NCI-H146 (cell line): Measurements from ENCODE around the gene LHFPL2.

Experiments
- DNase-seq: peaks from one replicate; lab custom pipeline; 2025; lab: John Stamatoyannopoulos, UW

Gene LHFPL2

GRCh38 chr5:78504704-78505677 is 143.6 kb downstream of the LHFPL2 start:
- DNase-seq: peak; percentile 48

- no peak for DNase-seq
Observed at GRCh38 chr5:78503958-78504653, 144.5 kb downstream of the LHFPL2 start.

- DNase-seq: no peak
Observed at GRCh38 chr5:78501411-78502352, 146.9 kb downstream of the LHFPL2 start.

- DNase-seq: no peak
Observed at GRCh38 chr5:78500871-78501270, 147.7 kb downstream of the LHFPL2 start.

- DNase-seq: no peak
Observed at GRCh38 chr5:78500028-78500427, 148.5 kb downstream of the LHFPL2 start.

GRCh38 chr5:78499485-78499884 is 149.1 kb downstream of the LHFPL2 start:
- no peak for DNase-seq

- DNase-seq: no peak
Observed at GRCh38 chr5:78497573-78498533, 150.7 kb downstream of the LHFPL2 start.

GRCh38 chr5:78496373-78496772 is 152.2 kb downstream of the LHFPL2 start:
- no peak for DNase-seq

- no peak for DNase-seq
Observed at GRCh38 chr5:78495800-78496199, 152.8 kb downstream of the LHFPL2 start.

GRCh38 chr5:78492650-78493049 is 155.9 kb downstream of the LHFPL2 start:
- no peak for DNase-seq

- DNase-seq: no peak
Observed at GRCh38 chr5:78492224-78492623, 156.3 kb downstream of the LHFPL2 start.

GRCh38 chr5:78490709-78491485 is 157.7 kb downstream of the LHFPL2 start:
- no peak for DNase-seq

GRCh38 chr5:78487846-78488245 is 160.7 kb downstream of the LHFPL2 start:
- no peak for DNase-seq

- DNase-seq: no peak
Observed at GRCh38 chr5:78486218-78486617, 162.4 kb downstream of the LHFPL2 start.

GRCh38 chr5:78483809-78484521 is 164.6 kb downstream of the LHFPL2 start:
- no peak for DNase-seq

GRCh38 chr5:78482948-78483347 is 165.6 kb downstream of the LHFPL2 start:
- DNase-seq: no peak

GRCh38 chr5:78476795-78477194 is 171.8 kb downstream of the LHFPL2 start:
- no peak for DNase-seq

GRCh38 chr5:78475370-78475769 is 173.2 kb downstream of the LHFPL2 start:
- no peak for DNase-seq

GRCh38 chr5:78473751-78474150 is 174.8 kb downstream of the LHFPL2 start:
- DNase-seq: no peak
